Chondrocyte (in vitro differentiated cells): ENCODE results near the gene SLC8B1. TPM values are rescaled to one million over a fixed set of nuclear protein-coding genes. Genes with fewer than 3 reads are reported as not detected.

ENCODE experiments used
- DNase-seq: peaks from one replicate; pipeline ENCODE4 v3.0.0; 2021; ENCODE audit warnings: mixed read lengths, low spot score
- H3K27ac Mint-ChIP-seq: one replicate; pipeline ENCODE4 v1.8.0; 2021; ENCODE audit warnings: mild to moderate bottlenecking, moderate library complexity, mixed read lengths; ENCODE audit not compliant: unreplicated experiment
- H3K27me3 Mint-ChIP-seq: 2 replicates; pipeline ENCODE4 v1.8.0; 2021; ENCODE audit warnings: low read depth, mixed read lengths
- H3K36me3 Mint-ChIP-seq: 2 replicates; pipeline ENCODE4 v1.8.0; 2021; ENCODE audit warnings: low read depth, mixed read lengths
- H3K4me1 Mint-ChIP-seq: 2 replicates; pipeline ENCODE4 v1.8.0; 2021; ENCODE audit warnings: low read depth, mild to moderate bottlenecking, mixed read lengths
- H3K4me3 Mint-ChIP-seq: one replicate; pipeline ENCODE4 v1.8.0; 2021; ENCODE audit warnings: mild to moderate bottlenecking, moderate library complexity, mixed read lengths; ENCODE audit not compliant: unreplicated experiment
- H3K9me3 Mint-ChIP-seq: 2 replicates; pipeline ENCODE4 v1.8.0; 2021; ENCODE audit warnings: low read depth, mixed read lengths
- CTCF ChIP-seq: fragments of 200-600 bp; sonication (generic); IDR thresholded peaks from 2 replicates; pipeline ENCODE4 v1.5.0; 2021; ENCODE audit warnings: antibody characterized with exemption, mild to moderate bottlenecking, moderate library complexity
- total RNA-seq: library from RNA; stranded (reverse); gene quantifications from 3 replicates; pipeline ENCODE4 v1.2.1, GENCODE V29; 2021

SLC8B1 gene
- total RNA-seq, 1 donor from 2014 or later: 20.9 TPM

DNA sequence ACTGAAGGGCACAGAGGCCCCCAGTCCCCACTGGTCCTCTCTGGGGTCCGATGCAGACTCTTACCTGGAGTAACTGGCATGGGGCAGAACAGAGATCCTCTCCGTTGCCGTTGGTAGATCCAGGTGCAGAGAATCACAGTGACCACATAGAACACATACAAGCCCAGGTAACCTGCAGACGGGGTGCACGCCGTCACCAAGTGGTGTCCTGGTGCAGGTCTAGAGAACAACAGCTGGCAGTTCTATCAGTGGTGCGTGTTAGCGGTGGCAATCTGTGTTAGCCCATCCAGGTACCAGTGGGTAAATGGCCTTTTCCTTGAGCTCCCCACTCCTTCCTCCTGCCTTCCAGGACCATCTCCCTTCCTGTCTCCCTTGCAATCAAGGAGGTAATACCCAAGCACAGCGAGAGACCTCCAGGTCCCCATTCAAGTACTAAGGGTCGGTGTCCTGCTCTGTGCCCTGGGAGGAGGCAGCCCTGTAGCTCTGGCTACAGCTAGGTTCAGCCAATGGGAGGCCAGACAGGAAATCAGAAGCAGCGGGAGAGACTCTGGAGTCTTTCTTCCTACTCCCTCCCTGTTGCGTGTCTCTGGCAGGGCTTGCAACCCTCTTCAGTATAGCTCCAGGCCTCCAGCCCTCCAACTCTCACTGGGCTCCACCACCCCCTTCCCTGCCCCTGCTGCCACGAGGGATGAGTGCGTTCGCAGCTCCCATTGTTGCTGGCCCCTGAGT lies 15.8 kb downstream of the SLC8B1 start:
- H3K9me3 Mint-ChIP-seq: peaks cover 5% of the 10 kb centered on the region
- no peak overlapping the region for H3K27ac Mint-ChIP-seq
- no peaks in the 10 kb centered on the region for H3K27me3 Mint-ChIP-seq
- TF ChIP-seq CTCF: no peak
- H3K4me1 Mint-ChIP-seq: no peaks in the 10 kb centered on the region
- DNase-seq: no peak
- peaks cover 25% of the 10 kb centered on the region for H3K36me3 Mint-ChIP-seq
- H3K4me3 Mint-ChIP-seq: no peak overlapping the region

DNA sequence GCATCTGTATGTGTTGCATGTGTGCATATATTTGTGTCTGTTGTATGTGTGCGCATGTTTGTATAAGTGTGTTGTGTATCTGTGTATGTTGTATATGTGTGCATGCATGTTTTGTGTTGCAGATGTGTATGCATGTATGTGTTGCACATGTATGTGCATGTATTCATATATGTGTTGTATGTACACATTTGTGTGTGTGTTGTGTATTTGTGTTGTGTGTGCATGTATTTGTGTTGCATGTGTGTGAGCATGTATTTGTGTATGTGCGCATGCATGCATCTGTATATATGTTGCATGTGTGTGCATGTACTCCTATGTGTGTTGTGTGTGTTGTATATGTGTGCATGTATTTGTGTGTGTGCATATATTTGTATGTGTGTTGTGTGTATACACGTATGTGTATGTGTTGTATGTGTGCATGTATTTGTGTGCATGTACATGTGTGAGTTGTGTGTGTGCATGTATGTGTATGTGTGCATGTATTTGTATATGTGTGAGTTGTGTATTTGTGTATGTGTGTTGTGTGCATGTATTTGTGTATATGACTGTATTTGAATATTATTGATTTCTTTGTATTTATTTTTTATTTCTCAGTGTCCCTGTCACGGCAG lies 16.8 kb downstream of the SLC8B1 start:
- no peaks in the 10 kb centered on the region for H3K4me1 Mint-ChIP-seq
- no peak overlapping the region for H3K27ac Mint-ChIP-seq
- DNase-seq: no peak
- TF ChIP-seq CTCF: no peak
- peaks cover 25% of the 10 kb centered on the region for H3K36me3 Mint-ChIP-seq
- no peaks in the 10 kb centered on the region for H3K27me3 Mint-ChIP-seq
- no peak overlapping the region for H3K4me3 Mint-ChIP-seq
- peaks cover 5% of the 10 kb centered on the region for H3K9me3 Mint-ChIP-seq

- TF ChIP-seq CTCF: no peak
- H3K27ac Mint-ChIP-seq: no peak overlapping the region
- H3K36me3 Mint-ChIP-seq: peaks cover 24% of the 10 kb centered on the region
- no peaks in the 10 kb centered on the region for H3K27me3 Mint-ChIP-seq
- DNase-seq: no peak
- no peaks in the 10 kb centered on the region for H3K4me1 Mint-ChIP-seq
- H3K4me3 Mint-ChIP-seq: no peak overlapping the region
- no peaks in the 10 kb centered on the region for H3K9me3 Mint-ChIP-seq
Measured at GRCh38 chr12:113317122-113317521, 17.8 kb downstream of the SLC8B1 start.

GRCh38 chr12:113316155-113316554 lies 18.8 kb downstream of the SLC8B1 start:
- H3K9me3 Mint-ChIP-seq: no peaks in the 10 kb centered on the region
- H3K4me3 Mint-ChIP-seq: no peak overlapping the region
- H3K36me3 Mint-ChIP-seq: peaks cover 23% of the 10 kb centered on the region
- DNase-seq: no peak
- no peaks in the 10 kb centered on the region for H3K27me3 Mint-ChIP-seq
- no peak overlapping the region for H3K27ac Mint-ChIP-seq
- TF ChIP-seq CTCF: peak; percentile 38
- H3K4me1 Mint-ChIP-seq: no peaks in the 10 kb centered on the region

- no peaks in the 10 kb centered on the region for H3K27me3 Mint-ChIP-seq
- H3K4me3 Mint-ChIP-seq: no peak overlapping the region
- DNase-seq: no peak
- no peaks in the 10 kb centered on the region for H3K4me1 Mint-ChIP-seq
- no peak for TF ChIP-seq CTCF
- H3K36me3 Mint-ChIP-seq: peaks cover 23% of the 10 kb centered on the region
- no peak overlapping the region for H3K27ac Mint-ChIP-seq
- no peaks in the 10 kb centered on the region for H3K9me3 Mint-ChIP-seq
Measured at GRCh38 chr12:113315358-113315757, 19.6 kb downstream of the SLC8B1 start.
